T-helper 1 cell treated with Interleukin-12 subunit alpha and Interleukin-12 subunit beta and Interleukin-4 antibody, amounts not matched to agents 30 ng/mL and 1 ng/mL, for 36 hours (primary cell): ENCODE measurements around the gene KCNAB1. TPM values are rescaled to one million over a fixed set of nuclear protein-coding genes. Genes with fewer than 3 reads are reported as not detected.
"Not testable (repeated sequence)": the region's sequence is repeated elsewhere in the genome, so short reads cannot be mapped to it uniquely, and the experiment has no call there.

ENCODE experiments used
- intact Hi-C: fragments of 100-400 bp; cut with micrococcal nuclease; formaldehyde crosslinking; loops from one replicate; pipeline ENCODE4 v1.15.1; 2024
- total RNA-seq: library from RNA; stranded (reverse); gene quantifications from 2 replicates; pipeline ENCODE4 v1.2.3, GENCODE V29; 2022

The KCNAB1 gene
- total RNA-seq, 1 donor from 2014 or later, result 0.07 TPM

- intact Hi-C loops, result no loop called here
Observed at GRCh38 chr3:156175570-156175969, 55.2 kb downstream of the KCNAB1 start.

- intact Hi-C loops, result no loop called here
Observed at GRCh38 chr3:156176048-156176447, 55.7 kb downstream of the KCNAB1 start.

DNA sequence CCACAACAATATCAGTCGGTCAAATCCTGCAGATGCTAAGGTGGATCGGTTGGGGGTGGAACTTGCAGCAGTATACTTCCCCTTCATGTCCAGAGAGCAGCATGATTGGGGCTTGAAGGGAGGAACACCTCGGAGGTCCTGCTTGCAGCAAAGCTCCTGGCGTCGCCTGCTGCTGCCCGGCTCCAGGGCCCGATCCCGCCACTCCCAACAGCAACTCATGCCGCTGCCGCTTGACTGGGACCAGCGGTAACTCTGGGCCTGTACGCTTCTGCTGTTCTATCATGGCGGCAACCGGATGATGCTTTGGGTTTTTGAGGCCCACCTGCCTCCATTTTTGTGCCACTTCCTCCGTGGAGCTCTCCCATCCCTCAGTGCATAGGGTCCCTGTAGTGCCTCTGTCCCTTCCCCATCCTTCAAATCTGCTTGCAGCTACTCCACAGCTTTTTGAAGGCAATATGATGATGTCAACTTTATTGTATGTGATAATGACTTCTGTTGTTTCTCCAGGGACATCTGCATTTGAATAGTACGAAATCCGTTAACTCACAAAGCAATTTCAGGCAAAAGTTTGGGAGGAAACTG is 56.3 kb downstream of the KCNAB1 start:
- intact Hi-C loops, result no loop called here

DNA sequence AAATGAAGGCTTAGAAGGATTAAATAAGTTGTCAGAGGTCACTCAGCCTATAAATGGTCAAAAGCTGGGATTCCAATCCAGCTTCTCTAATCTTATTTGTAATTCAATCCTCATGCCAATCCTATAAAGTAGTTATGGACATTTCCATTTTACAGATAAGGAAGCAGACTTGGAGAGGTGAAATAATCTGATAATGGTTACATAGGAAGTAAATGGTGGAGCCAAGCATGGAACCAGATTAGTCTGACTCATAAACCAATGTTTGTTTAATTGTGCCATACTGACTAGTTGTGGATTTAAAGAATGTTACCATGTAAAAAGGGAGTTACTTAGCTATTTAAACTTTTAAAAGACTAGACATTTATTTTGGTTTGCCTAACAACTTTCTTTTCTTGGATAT is 59.7 kb downstream of the KCNAB1 start:
- intact Hi-C loops, result no loop called here

DNA sequence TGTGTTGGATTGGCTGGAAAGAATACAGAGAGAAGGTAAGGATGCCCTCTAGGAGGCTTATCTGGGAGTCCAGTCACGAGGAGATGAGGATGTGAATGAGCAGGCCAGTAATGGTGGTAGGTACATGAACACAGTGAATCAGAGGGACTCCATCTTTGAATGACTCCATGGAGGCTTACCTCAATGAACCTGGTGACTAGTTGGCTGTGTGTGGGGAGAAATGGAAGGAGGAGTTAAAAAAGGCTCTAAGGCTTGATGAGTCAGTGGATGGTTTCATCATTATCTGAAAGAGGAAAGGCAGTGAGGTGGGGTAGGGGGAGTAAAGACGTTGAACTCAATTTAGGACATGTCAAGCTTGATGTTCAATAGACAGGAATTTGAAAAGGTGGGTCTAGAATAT is 61.1 kb downstream of the KCNAB1 start:
- intact Hi-C loops, result no loop called here

DNA sequence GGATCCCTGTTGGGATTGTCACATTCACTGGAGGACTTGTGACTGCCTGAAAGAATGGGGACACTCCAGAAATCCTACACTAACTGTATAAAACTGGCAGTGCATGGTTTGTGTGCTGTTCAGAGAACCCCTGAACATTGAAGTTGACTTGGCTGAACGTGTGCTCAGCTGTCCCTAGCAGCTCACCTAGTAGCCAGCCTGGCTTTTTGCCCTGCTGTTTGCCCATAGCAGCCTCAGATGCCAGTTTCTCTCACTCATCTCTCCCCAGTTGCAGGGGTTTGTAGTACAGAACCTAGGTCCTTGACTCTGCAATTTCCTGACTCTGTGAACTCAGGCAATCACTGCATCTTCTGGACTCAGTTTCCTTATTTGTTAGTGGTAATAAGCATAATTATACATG is 63.0 kb downstream of the KCNAB1 start:
- intact Hi-C loops, result no loop called here

GRCh38 chr3:156184156-156184555 is 63.8 kb downstream of the KCNAB1 start:
- intact Hi-C loops, result no loop called here

DNA sequence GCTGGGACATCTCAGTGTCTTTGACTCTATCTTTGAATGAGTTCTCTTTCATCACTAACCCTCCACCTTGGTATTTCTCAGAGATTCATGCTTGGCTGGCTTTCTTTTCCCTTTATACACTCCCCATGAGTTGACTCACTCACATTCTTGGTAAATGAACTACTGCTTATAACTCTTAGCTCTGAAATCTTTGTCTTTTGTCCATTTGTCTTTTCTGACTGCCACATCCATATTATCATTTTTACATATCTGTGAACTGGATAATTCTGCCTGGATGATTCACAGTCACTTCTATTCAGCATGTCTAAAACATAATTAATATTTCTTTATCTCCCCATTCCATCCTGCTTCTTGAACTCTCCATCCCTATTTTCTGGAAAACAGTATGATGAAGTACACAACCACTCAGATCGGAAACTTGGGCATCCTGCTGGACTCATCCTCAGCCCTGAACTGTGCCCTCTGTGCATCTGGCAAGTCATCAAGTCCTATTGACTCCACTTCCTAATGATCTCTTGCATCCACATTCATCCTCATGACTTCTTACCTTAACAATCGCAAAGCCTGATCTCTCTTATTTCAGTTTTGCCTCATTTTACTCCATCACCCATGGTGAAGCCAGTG is 66.9 kb downstream of the KCNAB1 start:
- intact Hi-C loops, result no loop called here

- intact Hi-C loops, result no loop called here
Observed at GRCh38 chr3:156188757-156189156, 68.4 kb downstream of the KCNAB1 start.

- intact Hi-C loops, result no loop called here
Observed at GRCh38 chr3:156189927-156190326, 69.5 kb downstream of the KCNAB1 start.

DNA sequence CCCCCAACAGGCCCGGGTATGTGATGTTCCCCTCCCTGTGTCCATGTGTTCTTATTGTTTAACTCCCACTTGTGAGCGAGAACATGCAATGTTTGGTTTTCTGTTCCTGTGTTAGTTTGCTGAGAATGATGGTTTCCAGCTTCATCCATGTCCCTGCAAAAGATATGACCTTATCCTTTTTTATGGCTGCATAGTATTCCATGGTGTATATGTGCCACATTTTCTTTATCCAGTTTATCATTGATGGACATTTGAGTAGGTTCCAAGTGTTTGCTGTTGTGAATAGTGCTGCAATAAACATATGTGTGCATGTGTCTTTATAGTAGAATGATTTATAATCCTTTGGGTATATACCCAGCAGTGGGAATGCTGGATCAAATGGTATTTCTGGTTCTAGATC is 74.6 kb downstream of the KCNAB1 start:
- intact Hi-C loops, result not testable (repeated sequence)

GRCh38 chr3:156197152-156197551 is 76.8 kb downstream of the KCNAB1 start:
- intact Hi-C loops, result not testable (repeated sequence)

DNA sequence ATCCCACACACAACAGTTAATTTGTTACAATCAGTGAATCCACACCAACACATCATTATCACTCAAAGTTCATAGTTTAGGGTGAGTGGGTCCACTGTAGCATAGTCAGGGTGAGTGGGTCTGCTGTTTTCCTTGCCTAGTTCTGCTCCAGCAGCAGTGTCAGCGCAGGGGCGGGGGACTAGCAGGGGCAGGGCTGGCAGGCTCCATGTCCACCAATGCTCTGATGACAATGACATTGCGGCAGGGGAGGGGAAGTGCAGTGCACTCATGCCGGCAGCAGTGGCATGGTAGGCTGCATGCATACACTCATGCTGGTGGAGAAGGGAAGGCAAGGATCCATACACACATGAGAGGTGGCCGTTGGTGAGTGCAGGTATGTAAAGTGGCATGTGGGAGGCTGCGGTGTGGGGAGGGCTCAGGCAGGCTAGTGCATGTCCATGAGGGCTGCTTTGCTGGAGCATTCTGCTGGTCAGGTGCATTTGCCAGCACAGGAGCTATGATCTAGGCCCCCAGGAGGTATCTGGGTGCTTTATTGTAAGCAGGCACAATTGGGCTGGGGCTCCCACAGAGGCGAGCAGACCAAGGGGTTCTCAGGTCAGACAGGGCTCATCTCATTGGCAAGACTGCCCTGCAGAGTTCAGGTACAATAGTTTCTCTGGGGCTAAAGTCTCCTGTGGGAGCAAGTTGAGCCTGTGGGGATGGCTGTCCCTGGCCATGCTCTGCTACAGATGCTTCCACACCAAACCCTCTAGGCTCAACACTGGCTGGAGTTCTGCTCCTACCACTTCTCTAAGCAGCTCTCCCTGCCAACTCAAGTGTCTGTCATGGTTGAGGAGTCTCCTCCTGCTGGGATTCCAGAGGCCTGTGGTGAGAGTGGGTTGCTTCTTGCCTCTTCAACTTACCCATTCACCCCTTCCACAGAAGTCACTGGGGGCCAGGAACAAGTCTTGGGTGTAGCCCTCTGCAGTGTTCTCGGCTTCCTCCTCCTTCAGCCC is 81.3 kb downstream of the KCNAB1 start:
- intact Hi-C loops, result no loop called here

DNA sequence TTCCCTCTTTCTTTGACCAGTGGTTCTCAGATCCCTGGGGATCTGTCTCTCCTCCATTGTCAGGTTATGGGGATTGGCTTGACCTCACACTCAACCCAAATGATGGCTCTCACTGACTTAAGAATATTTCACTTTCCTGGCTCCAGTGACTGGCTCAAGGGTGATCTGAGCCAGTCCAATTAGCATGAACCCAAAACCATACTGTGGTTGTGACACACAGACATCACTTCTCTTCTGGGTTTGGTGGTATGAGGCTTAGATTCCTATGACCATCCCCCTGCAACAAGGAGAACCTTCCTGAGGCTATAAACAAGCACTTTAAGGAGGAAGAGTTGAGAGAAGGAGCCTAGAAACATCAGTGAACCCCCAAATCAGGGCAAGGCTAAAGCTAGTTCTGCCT is 85.8 kb downstream of the KCNAB1 start:
- intact Hi-C loops, result no loop called here

DNA sequence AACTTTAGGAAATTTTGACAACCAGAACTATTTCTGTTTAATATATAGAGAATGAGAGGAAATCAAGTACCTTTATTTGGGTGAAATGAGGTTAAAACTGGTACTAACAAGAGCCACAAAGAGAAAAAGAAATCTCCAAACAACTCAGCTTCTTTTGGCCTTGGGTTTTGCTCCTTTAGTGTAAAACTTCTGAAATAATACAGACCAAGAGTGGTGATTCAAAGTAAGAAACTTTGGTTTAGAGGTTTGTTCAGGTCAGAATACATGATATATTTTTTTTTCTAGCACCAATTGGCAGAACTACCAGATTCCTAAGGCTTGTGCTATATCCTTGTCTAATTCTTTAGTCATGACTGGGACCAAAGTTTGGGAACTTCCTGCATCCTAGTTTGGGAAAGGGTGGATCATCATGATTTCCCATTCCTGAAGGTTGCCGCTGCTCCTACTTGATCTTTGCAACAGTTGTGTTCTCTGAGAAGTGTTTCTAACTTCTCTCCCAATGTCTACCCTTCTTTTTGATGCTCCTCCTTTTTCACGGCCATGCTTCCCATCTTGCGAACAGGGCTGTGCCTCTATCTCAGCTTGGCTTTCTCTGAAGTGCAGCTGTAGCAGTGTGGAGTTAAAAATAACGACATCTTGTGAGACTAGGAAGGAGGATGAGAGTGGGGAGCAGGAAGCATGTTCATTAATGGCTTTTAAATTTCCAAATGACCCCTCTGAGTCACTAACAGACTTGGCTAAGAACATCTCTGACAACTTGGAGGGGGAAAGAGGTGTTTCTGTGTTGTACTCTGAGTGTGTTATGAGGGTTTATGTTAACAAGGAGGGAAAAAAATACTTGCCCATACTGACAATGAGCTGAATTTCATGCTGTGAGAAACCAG is 87.7 kb downstream of the KCNAB1 start:
- intact Hi-C loops, result no loop called here

GRCh38 chr3:156209631-156210335 is 89.4 kb downstream of the KCNAB1 start:
- intact Hi-C loops, result no loop called here

DNA sequence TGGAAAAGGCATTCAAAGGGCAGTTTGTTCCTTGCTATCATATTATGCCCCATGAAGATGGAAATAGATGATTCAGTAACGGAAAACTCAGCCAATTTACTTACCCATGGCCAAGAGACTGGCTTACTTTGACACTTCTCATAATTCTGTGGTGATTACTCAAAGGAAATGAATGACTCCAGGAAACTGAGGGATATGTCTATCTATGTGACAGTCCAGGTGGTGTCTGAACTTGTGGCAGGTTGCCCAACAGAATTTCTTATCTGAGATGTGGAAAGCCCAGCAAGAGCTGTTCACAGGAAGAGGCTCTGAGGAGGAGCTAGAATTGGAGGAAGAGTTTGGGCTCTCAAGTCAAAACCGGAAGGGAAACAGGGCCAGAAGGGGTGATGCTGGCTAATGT is 91.2 kb downstream of the KCNAB1 start:
- intact Hi-C loops, result no loop called here

- intact Hi-C loops, result no loop called here
Observed at GRCh38 chr3:156214676-156215075, 94.3 kb downstream of the KCNAB1 start.

DNA sequence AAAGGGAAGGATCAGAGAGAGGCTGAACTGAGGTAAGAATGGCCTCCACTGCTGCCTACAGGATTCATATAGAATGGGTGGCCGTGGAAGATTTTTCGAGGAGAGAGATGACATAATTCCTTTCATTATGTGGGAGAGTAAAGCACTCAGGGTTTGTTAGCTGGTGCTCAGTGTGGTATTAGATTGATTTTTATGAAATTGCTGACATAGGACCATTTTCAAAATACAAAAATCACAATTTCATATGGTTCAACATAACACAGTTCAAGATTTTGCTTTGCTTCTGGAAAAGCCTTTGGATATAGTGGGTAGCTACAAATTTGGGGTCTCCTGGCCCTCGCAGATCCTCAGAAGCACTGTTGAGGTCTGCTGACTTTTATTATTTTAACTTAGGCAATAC is 95.4 kb downstream of the KCNAB1 start:
- intact Hi-C loops, result no loop called here

GRCh38 chr3:156216216-156216615 is 95.8 kb downstream of the KCNAB1 start:
- intact Hi-C loops, result no loop called here

- intact Hi-C loops, result no loop called here
Observed at GRCh38 chr3:156216852-156217251, 96.5 kb downstream of the KCNAB1 start.
